ENCODE results near the gene TMEM18.

DNA sequence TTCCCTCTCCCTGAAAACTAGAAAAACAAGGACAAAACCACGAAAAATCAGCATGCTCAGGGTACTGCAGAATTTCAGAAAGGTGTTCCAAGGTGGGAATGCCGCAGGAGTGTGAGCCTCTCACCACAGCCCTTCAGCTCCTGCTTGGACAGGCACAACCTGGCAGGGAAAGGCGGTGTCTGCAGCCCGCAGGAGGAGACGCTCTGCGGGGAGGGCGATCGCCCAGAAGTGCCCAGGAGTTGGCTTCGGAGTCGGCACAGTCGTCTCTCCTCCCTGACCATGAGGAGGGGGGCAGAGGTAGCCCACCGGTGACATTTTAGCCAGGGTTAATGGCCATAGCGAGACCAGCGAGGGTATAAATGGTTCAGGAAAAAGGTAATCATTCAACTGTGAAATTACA, 57.2 kb downstream of the TMEM18 start:
- TF ChIP-seq, protein P1, sequence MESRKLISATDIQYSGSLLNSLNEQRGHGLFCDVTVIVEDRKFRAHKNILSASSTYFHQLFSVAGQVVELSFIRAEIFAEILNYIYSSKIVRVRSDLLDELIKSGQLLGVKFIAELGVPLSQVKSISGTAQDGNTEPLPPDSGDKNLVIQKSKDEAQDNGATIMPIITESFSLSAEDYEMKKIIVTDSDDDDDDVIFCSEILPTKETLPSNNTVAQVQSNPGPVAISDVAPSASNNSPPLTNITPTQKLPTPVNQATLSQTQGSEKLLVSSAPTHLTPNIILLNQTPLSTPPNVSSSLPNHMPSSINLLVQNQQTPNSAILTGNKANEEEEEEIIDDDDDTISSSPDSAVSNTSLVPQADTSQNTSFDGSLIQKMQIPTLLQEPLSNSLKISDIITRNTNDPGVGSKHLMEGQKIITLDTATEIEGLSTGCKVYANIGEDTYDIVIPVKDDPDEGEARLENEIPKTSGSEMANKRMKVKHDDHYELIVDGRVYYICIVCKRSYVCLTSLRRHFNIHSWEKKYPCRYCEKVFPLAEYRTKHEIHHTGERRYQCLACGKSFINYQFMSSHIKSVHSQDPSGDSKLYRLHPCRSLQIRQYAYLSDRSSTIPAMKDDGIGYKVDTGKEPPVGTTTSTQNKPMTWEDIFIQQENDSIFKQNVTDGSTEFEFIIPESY (IDR thresholded peaks at IDR 0.05; ENCODE audit: extremely low read depth, insufficient replicate concordance, low read length): no peak
- TF ChIP-seq CEBPB (IDR thresholded peaks at IDR 0.05; ENCODE audit: low read depth): no peak
- TF ChIP-seq, protein P2, sequence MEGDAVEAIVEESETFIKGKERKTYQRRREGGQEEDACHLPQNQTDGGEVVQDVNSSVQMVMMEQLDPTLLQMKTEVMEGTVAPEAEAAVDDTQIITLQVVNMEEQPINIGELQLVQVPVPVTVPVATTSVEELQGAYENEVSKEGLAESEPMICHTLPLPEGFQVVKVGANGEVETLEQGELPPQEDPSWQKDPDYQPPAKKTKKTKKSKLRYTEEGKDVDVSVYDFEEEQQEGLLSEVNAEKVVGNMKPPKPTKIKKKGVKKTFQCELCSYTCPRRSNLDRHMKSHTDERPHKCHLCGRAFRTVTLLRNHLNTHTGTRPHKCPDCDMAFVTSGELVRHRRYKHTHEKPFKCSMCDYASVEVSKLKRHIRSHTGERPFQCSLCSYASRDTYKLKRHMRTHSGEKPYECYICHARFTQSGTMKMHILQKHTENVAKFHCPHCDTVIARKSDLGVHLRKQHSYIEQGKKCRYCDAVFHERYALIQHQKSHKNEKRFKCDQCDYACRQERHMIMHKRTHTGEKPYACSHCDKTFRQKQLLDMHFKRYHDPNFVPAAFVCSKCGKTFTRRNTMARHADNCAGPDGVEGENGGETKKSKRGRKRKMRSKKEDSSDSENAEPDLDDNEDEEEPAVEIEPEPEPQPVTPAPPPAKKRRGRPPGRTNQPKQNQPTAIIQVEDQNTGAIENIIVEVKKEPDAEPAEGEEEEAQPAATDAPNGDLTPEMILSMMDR (IDR thresholded peaks at IDR 0.05 in 2 of 3, conservative IDR thresholded peaks at IDR 0.05 in 1 of 3; ENCODE audit: borderline replicate concordance in 1 of 3, insufficient read depth in 1 of 3, low read depth in 2 of 3, low read length in 2 of 3): no peak

Data from HCT116 (cell line).